ENCODE data around the gene MYEOV.

MYEOV gene

DNA sequence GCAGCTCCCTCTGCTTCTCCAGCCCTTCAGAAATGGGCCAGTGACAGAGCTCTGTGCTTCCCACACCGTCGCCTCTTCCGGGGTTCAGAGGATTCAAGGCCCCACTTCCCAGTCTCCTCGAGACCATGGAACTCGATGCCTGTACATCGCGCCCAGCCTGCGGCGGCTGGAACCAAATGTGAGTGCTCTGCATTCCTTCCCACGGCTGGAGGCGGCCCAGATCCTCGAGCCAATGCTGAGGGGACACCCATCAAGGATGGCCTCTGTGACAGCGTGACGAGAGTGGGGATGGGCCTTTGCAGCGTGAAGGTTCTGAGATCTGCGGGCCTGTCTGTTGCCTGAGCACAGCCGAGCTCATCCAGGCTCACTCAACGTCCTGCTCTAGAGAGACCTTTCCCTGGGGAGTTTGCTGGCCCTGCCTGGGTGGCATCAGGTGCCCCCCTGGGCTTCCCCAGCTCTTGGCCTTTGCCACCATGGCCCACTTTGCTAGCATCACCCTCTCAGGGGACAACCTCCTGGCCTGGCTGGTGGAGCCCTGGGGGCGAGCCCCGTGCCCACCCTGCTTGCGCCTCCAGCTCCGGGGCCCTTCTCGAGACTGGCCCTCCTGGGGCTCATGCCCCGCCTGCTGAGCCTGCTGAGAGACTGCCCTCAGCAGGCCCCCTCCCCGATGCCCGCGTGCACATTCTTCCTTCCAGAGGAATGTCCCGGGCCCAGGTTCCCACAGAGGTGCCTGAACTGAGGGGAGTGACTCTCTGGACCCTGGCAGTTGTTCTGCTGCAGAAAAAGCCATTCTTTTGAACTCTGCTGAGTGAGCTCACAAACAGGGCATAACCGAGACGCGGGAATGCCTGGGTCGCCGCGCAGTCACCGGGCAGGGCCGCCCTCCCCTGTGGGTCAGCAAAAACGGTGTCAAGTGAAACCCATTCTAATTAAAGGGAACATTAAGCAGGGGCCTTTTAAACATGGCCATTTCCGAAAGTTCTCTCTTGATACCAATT is 7.3 kb upstream of the MYEOV start:
- no peak for DNase-seq (ENCODE audit: low read depth in 2 of 3, low spot score in 1 of 3)

DNA sequence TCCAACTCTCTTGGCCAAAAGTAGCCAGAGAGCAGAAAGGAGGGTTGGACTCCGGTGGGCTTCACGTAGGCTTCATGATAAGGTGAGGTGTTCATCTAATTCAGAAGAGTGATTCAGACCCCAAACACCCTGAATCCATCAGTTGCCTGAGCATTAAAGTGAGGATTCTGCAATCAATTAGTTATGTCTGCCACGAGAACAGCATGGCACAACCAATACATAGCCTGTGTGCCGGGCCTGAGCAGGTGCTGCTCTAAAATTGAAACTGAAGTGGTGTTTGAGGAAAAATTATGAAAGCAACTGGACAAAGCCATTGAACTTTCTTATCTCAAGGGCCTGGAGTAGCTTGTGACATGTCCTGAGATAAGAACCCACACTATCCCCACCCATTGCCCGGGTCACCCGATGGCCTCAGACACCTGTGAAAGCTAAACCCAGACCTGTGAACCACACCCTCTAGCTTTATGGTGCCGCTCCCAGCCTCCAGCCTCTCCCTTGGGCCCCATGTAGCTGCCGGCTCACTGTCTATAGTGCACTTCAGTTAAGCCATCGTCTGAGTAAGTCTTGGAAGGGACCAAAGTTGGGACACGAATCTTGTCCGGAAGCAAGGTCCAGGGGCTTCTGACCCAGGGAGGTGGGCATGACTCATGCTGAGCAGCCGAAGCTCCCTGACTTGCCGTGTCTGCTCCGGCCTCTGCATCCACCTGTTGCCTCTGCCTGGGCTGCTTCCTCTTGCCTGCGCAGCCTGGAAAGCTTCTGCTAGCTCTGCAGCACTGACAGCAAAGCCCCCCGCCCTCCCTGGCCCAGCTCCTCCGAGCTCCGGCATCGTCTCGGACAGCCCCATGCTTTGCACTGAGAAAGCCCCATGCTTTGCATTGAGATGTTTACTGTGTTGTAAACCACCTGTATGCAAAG is 5.7 kb upstream of the MYEOV start:
- DNase-seq (ENCODE audit: low read depth in 2 of 3, low spot score in 1 of 3) = no peak

DNA sequence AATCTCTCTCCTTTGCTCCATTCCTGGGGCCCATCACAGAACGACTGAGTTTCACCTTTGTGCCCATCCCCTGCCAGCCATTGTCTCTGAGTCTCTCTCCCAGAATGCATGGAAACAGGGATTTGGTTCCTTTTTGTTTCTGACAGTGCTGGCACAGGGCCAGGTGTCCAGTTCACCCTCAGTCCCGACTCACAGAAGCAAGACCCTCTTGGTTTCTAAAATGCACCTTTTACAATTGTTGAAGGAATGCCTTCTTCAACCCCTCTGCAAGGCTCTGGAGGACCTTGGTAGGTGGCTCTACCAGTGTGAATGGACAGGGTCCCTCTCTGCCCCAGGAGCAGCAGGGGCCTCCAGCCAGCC is 5.1 kb upstream of the MYEOV start:
- no peak for DNase-seq (ENCODE audit: low read depth in 2 of 3, low spot score in 1 of 3)

DNA sequence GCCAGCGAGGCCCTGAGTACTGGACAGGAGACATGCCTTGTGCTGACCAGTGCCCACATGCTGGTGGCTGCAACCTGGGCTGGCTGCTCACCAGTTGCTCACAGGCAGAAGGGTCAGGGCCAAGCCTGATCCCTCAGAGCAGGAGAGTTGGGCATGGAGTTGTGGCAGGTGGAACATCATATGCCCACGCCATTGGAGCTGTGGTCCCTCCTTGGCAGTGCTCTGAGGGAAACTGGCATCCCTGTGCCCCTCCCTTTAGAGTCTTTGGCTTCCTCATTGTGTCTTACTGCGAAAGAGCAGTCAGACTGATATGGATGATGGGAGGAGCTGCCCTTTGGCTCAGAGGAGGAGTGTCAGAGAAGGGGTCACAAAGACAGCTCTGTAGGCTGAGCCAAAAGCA is 3.1 kb upstream of the MYEOV start:
- DNase-seq (ENCODE audit: low read depth in 2 of 3, low spot score in 1 of 3) = no peak

DNA sequence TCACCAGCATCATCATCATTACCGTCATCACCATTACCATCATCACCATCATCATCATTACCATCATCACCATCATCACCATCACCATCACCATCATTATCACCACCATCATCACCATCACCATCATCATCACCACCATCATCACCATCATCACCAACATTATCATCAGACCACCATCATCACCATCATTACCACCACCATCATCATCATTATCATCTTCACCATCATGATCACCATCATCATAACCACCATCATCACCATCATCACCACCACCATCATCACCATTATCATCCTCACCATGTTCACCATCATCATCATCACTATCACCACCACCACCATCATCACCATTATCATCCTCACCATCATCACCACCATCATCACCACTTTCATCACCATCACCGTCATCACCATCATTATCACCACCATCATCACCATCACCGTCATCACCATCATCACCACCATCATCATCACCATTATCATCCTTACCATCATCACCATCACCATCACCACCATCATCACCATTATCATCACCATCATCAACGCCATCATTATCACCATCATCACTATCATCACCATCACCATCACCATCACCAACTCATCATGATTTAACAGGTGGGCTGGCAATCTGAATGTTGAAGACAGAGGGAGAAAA is 2.4 kb upstream of the MYEOV start:
- no peak for DNase-seq (ENCODE audit: low read depth in 2 of 3, low spot score in 1 of 3)

DNA sequence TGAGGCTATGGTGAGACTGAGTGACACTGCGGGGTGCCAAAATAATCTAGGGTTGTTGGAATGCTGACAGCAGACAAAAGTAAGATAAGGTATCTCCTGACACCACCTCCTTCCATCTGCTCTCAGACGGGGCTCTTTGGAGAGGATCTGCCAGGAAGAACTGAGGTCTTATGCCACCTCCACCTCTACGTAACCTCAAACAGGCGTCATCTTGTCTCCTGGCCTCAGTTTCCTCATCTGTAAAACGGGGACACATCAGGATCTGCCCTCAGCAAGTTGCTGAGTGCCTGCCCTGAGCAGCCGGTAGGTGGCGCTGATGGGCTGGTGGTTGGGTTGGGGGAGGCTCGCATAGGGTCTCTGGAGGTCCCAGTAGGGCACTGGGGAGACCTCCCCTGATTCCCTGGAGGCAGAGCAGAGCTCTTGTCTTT is 1.7 kb upstream of the MYEOV start:
- DNase-seq (ENCODE audit: low read depth in 2 of 3, low spot score in 1 of 3) = peak in 2 of 3 donors; percentile 26 to 50

DNA sequence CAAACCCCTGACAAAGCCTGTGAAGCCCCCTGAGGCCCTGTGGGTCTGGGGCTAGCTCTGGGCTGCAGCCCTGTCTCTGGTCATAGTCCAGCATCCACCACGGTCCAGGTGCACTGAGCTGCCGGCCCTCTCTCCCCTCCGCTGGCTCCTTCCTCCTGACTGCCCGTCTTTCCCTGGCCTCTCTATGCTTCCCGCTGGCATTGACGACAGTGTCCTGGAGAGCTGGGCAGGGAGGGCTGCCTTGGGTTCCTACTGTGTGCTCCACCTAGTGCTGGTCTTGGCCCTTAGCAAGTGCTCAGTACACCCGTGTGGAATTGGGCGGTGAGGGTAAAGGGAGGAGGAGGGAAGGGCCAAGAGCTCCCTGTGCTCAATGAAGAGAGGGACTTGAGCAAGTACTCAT is 868 bp upstream of the MYEOV start:
- no peak for DNase-seq (ENCODE audit: low read depth in 2 of 3, low spot score in 1 of 3)

DNA sequence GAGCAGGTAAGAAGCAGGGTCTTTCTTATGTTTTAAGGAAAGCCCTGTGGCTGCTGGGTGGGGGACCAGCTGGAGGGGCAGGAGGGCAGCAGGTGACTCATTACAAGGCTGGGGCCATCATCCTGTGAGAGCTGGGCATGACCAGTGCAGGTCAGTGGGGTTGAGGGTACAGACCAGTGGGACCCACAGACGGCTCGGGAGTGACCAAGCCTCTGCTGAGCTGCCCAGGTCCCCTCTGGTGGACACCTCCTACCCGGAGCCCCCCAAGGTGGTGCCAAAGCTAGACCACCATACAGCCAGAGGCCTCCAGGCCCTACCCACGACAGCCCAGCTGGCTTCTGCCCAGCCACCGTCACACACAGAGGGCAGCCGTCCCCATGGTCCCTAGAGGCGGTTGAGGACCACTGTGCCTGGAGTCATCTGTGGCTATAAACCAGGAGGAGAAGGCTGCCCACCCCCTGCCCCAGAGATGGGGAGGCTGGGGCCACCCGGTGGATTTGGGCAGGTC is 670 bp downstream of the MYEOV start:
- no peak for DNase-seq (ENCODE audit: low read depth in 2 of 3, low spot score in 1 of 3)

DNA sequence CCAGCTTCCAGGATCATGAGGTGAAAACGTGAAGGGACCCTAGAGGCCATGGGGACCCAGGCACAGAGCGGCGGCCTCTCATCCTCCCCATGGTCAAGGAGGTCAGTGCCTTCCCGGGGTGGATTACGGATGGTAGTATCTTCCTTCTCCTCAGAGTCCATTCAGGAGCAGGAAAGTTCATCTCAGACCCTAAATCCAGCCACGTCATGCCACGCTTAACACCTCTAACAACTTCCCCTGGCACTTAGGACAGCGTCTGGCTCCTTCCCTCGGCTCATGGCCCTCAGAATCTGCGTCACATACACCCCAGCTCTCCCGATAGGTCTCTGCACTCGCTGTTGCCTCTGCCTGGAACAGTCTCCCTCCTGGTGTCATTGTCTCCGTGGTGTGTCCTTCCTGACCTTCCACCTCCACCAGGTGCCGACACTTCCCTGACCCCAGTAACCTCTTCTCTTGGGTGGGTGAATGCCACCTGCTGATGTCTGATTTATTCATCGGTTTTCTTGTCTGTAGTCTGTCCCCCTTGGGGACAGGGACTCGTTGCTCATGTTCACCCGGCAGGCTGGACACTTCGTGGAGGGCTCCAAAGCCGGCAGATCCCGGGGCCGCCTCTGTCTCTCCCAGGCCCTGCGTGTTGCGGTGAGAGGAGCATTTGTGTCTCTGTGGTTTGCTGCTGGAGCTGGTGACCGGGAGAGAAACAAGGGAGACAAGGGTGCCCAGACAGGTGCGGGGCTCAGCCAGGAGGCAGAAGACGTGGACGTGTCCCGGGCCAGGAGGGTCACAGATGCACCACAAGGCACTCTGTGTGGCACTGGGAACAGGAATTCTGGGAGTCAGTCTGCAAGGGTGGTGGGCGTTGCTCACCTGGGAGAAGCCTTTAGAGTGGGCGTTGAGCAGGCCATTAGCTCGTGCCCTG is 1.4 kb downstream of the MYEOV start:
- DNase-seq (ENCODE audit: low read depth in 2 of 3, low spot score in 1 of 3) = no peak

DNA sequence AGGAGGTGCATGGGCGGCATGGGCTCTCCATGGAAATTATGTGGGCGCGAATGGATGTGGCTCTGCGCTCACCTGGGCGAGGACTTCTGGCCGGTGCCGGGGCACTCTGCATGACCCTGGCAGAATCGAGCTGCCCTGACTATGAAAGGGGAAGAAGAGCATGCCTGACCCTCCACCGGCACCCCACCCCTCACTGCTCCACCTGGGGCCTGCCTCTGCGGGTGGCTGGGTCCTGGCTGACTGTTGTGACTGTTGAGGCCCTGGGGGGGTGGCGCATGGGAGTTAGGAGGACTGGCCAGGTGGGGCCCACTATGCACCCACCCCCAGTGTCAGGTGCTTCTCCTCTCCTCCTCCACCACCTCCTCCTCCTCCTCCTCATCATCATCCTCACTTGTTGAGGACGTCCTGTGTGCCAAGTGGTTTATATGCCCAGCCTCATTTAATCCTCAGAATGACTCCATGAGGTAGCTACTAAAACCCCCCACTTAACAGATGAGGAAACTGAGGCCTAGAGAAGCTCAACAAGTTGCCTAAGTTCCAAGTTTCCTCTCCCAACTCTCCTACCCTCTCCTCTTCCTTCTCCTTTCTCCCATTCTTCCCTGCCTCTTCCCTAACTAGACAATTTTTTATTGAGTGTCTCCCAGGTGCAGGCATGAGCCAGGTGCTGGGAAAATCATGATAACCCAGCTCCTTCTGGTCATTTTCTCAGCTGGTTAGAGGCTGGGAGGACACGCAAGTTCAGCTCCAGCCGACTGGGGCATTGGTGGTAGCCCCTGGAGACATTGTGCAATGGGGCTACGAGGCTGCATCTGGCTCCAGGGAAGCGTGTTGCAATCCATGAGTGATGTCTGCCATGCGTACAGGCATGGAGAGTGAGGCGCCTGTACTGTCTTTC is 2.3 kb downstream of the MYEOV start:
- DNase-seq (ENCODE audit: low read depth in 2 of 3, low spot score in 1 of 3) = no peak

DNA sequence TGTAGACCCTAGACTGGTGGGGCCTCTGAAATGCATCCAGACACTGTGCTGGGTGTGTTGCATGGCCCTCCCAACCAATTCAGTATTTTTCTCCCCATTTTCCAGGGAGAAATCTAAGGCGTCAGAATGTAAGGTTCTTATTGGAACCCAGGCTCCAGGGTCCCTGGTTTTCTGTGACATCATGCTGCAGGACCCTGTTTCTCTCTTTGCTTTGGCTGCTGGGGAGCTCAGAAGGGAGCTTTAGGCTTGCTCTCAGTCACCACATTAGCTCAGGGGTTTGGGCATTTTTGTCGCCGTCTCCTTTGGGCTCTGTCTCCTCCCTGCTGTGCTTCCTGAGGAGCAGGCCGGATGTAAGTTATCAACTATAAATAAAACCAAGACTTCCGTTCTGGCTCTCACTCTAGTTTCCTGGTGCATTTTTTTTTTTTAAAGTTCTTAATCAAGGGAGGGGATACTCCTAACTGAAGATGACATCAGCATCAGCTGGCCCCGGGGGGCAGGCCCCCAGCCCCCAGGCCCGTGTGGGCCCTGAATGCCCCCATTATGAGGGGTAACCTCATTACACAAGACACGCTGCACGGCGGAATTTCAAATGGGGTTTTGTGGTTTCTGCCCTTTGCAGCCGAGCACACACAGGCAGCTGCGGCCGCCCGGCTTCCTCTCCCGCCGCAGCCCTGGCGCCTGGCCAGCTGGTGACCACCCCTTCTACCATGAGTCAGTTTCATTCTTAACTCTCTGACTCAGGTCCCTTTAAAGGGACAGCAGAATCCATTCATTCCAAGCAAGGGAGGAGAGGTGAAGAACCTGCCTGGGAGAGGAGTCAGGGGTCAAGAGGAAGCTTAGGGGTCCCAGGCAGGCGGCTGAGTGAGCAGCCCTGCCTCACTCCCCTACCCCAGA is 3.2 kb downstream of the MYEOV start:
- DNase-seq (ENCODE audit: low read depth in 2 of 3, low spot score in 1 of 3) = peak; percentile 73 to 81 (median 80)

DNA sequence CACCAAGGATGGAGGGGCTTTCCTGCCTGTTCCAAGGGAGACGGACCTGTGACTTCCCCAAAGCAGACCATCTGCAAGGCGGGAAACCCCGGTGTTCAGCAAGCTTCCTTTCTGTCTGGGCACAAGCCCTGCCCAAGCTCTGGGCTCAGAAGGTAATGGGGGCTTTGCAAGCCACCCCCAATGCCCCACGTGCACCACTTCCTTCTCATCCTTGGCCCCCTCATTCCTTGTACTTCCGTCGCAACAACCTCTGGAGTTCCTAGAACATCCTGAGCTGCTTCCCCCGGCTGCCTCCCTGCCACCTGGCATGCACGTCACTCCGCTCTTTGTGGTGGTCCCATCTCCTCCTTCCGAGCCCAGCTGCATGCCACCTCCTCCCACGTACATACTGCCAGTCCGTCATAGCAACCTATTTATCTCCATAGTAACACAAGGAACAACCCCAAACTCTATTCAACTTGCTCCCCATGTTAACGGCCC is 3.9 kb downstream of the MYEOV start:
- DNase-seq (ENCODE audit: low read depth in 2 of 3, low spot score in 1 of 3) = no peak

DNA sequence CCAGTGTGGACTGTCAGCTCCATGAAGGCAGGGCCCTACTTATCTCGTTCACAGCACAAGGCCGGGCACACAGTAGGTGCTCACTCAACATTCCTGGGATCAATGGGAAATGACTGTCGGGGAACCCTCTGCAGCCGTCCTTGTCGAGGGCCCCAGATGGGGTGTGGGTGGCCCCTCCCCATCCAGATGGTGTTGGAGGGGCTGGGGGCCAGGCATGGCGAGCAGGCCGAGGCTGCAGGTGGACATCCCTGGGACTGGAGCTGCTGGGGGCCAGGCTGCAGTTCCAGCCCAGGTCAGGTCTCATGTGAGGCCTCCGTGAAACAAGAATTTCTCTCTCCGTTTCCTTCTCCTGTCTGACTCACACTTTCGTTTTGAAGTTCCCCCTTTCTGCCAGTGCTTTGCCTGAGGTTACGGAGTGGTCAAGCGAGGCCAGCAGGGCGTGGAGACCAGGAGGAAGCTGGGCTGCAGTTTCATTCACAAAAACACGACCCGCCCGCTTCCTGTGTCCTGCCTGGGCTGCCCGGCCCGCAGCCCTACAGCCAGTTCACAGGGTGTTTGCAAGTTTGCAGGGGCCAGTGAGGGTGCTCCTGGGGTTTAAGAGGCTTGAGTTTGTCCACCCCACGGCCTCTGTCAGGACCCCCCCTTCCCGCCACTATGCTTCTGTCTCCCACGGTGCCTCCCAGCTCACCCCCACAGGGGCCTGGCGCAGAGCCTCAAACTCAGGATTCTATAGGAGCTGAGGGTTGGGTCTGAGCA is 4.5 kb downstream of the MYEOV start:
- DNase-seq (ENCODE audit: low read depth in 2 of 3, low spot score in 1 of 3) = no peak

DNA sequence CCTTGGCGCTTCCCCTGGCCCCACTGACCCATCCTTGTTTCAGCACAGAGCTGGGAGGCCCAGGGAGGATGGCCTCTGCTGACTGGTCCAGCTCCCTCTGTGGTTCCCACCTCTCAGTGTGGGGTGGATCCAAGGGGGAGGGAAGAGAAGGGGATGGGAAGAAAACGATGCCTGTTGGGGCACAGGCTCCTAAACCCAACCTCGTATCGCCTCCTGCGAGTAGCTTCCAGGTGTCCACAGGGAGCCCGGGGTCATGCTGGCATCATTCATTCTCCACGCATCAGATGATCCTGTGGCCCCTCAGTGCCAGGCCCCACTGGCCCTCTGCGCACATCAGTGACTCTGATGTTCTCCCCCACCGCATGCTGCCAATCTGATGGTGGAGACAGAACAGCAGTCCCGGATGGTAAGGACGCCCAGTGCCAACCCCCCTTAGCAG is 5.1 kb downstream of the MYEOV start:
- DNase-seq (ENCODE audit: low read depth in 2 of 3, low spot score in 1 of 3) = no peak

DNA sequence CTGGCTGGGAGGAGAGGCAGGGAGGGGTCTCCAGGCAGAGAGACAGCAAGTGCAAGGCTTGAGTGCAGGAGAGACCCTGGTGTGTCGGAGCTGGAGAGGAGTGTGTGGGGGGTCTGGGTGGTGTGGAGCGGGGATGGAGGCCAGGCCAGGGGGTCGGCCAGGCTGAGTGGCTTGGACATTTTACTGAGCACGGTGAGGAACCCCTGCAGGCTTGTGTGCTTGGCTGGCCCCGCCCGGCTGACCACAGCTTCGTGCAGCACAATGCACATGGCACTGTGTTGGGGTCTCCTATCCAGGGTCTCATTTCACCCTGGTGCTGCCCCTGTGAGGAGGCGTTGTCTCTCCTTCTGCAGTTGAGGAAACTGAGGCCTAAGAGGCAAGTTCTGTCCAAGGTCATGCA is 5.6 kb downstream of the MYEOV start:
- DNase-seq (ENCODE audit: low read depth in 2 of 3, low spot score in 1 of 3) = no peak

DNA sequence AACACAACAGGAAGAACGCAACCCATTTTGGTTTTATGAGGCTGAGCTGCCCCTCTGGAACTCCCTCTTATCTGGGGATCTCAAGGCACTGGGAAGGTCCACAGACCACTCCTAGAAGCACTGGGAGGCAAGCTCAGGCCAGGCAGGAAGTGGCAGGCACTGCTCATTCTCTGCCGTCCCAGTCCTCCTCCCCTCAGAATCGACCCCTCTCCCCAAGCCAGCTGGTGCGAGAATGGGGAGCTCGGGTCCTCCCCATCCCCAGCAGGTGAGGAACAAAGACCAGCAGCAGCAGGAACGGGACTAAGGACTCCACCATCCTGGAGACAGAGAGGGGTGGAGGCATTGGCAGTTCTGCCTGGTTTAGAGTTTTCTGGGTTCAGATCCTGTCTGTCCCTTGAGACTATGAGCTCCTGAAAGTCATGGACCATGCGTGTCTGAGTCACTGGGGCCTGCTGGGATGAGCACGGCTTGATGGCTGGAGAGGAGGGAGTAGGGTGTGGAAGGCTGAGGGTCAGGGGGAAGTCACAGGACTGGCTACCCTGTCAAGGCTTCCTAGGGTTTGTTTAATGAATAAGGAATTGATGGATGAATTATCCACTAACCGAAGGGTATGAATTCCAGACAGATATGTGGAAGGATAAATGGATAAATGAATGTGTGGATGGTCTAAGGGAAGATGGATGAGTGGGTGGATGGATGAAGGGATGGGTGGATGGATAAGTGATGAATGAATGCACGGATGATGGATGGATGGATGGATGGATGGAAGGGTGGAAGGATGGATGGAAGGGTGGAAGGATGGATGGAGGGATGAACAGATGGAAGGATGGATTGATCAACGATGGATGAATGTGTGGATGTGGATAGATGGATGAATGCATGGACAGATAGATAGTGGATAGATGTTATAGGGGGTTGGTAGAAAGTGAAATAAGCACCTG is 6.4 kb downstream of the MYEOV start:
- no peak for DNase-seq (ENCODE audit: low read depth in 2 of 3, low spot score in 1 of 3)
